ENCODE measurements around the gene TAC3.
"Not testable (repeated sequence)": the region's sequence is repeated elsewhere in the genome, so short reads cannot be mapped to it uniquely, and the experiment has no call there.

The TAC3 gene

DNA sequence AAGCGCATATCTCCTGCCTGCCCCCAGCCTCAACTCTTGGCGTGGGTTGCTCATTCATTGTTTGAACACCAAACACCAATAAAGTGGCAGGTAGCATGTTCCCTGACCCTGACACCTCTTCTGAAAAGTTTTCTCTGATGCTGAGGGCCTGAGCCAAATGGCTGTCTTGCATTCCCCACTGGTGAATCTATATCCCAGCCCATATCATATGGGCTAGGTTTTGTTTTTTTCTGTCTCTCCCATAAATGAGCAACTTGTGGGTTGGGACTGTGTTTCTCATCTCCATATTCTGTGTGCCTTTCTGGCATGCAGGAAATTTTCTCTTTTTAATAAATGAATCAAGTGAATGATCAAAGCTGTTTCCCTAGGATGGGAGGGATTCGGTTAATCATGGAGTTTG, 28.6 kb upstream of the TAC3 start:
- Mint-ChIP-seq H3K4me1 (peaks cover 46% of the 10 kb centered on the region), H3K9me3 (no peaks in the 10 kb centered on the region), H3K4me3 (no peak overlapping the region), H3K27ac (no peak overlapping the region), H3K36me3 (no peaks in the 10 kb centered on the region)
- ATAC-seq (no peak), DNase-seq (ENCODE audit: low spot score in 2 of 2) (no peak)

DNA sequence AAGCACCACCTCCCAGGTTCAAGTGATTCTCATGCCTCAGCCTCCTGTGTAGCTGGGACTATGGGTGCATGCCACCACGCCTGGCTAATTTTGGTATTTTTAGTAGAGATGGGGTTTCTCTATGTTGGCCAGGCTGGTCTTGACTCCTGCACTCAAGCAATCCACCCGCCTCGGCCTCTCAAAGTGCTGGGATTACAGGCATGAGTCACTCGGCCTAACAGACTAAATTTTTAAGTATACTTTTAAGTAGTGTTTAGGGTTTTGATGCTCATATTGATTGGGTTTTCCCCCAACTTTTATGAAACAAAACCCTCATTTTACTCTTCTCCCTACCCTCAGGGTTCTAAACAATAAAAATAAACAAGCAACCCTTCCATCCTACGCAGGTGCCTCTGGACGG, 28.1 kb upstream of the TAC3 start:
- H3K36me3 Mint-ChIP-seq = no peaks in the 10 kb centered on the region
- H3K27ac Mint-ChIP-seq = no peak overlapping the region
- no peak for ATAC-seq
- H3K4me3 Mint-ChIP-seq = no peak overlapping the region
- peaks cover 45% of the 10 kb centered on the region for H3K4me1 Mint-ChIP-seq
- DNase-seq (ENCODE audit: low spot score in 2 of 2) = no peak
- H3K9me3 Mint-ChIP-seq = no peaks in the 10 kb centered on the region

DNA sequence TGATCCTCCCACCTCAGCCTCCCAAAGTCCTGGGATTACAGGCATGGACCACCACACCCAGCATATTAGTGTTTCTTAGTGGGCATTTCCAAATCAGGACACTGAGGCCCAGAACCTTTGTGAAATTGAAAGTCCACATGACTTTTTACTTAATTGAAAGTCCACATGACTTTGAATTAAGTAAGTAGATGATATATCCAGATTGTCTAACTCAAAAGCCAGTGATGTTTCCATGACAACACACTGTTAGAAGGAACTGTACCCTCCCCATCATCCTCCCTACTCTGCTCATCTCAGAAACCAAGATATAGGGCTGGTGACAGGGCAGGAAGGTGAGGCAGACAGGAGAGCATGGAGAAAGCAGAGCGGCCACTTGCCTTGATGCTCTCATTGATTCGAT, 26.4 kb upstream of the TAC3 start:
- Mint-ChIP-seq H3K9me3 (no peaks in the 10 kb centered on the region), H3K27ac (no peak overlapping the region), H3K4me1 (peaks cover 27% of the 10 kb centered on the region), H3K4me3 (no peak overlapping the region), H3K36me3 (no peaks in the 10 kb centered on the region)
- no peak for DNase-seq (ENCODE audit: low spot score in 2 of 2)
- no peak for ATAC-seq

- no peaks in the 10 kb centered on the region for H3K36me3 Mint-ChIP-seq
- ATAC-seq (no peak), DNase-seq (ENCODE audit: low spot score in 2 of 2) (no peak)
- H3K4me3 Mint-ChIP-seq = no peak overlapping the region
- H3K27ac Mint-ChIP-seq = no peak overlapping the region
- H3K9me3 Mint-ChIP-seq = no peaks in the 10 kb centered on the region
- peaks cover 8% of the 10 kb centered on the region for H3K4me1 Mint-ChIP-seq
These were observed 24.4 kb upstream of the TAC3 start for GRCh38 chr12:57040750-57041149.

DNA sequence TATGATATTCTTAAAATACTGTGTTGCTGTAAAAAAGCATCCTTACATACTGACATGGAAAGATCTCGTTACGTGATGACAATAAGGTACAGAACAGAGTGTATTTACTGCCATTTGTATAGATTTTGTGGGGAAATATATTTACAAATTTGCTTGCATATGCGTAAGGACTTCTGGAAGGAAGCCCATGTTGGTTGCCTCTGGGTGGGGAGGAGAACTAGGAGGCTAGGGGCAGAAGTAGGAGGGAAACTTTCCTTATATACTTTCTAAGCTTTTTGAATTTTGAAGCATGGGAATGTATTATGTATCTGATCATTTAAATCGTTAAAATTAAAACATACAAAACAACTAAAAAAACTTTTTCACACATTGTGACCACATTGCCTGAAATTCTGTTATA, 23.9 kb upstream of the TAC3 start:
- no peak for DNase-seq (ENCODE audit: low spot score in 2 of 2)
- Mint-ChIP-seq H3K36me3 (no peaks in the 10 kb centered on the region), H3K4me3 (no peak overlapping the region)

DNA sequence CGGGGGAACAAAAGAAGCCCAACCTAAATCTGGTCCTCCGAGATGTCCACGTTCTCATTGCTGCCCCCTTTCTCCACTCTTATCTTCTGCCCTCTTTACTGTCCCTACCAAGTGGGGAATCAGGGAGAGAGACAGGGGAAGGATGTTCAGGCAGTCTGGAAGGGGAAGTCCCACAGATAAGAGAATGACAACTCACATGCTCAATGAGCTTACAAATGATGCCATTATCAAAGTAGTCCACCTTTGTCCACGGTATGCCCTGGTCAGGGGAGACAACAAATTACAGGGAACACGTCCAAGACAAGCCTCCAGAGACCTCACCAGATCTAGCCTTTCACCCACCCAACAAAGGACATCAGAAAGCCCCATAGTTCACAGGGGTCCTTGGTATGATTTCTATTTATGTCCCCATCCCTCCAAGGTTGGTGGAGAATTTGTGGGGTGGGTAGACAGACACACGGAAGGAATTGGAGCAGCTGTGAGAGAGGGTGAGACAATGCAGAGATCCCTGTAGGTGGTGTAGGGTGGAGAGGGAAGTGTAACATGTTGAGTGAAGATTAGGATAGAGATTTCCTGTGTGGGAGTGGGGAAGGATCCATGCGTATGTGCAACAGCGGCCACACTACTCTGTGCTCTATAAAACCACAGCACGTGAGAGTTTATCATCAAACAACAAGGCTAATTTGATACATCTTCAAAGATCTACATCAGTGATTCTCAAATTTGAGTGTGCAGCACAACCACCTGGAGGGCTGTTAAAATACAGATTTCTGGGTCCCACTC, 22.9 kb upstream of the TAC3 start:
- H3K4me3 Mint-ChIP-seq = no peak overlapping the region

More for the DNA sequence above, 23.9 kb upstream of the TAC3 start:
- Mint-ChIP-seq H3K9me3 (no peaks in the 10 kb centered on the region), H3K27ac (no peak overlapping the region), H3K4me1 (peaks cover 2% of the 10 kb centered on the region)
- no peak for ATAC-seq

DNA sequence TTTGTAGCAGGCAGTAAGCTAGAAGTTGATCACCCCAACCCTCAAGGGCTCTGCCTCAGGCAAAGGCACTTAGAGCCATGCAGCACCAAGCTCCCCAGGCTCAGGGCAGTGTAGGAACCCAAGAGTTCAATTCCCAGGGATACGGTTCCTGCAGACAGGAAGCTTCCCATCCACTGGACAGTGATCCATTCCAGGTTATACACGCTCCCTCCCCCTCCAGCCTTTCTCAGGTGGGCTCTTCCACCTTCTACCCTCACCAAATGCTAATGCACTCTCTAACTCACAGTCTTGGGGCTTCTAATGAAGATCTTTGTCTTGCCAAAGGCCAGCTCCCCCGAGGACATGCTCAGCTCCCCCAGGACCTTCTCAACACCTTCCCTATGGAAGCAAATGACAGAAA, 20.9 kb upstream of the TAC3 start:
- no peak overlapping the region for H3K4me3 Mint-ChIP-seq
- DNase-seq (ENCODE audit: low spot score in 2 of 2) (no peak), ATAC-seq (no peak)
- H3K4me1 Mint-ChIP-seq = no peaks in the 10 kb centered on the region
- no peaks in the 10 kb centered on the region for H3K9me3 Mint-ChIP-seq
- H3K36me3 Mint-ChIP-seq = no peaks in the 10 kb centered on the region
- no peak overlapping the region for H3K27ac Mint-ChIP-seq

More for the DNA sequence above, 22.9 kb upstream of the TAC3 start:
- Mint-ChIP-seq H3K27ac (no peak overlapping the region), H3K4me1 (no peaks in the 10 kb centered on the region), H3K36me3 (no peaks in the 10 kb centered on the region), H3K9me3 (no peaks in the 10 kb centered on the region)
- no peak for ATAC-seq
- DNase-seq (ENCODE audit: low spot score in 2 of 2) = no peak

- Mint-ChIP-seq H3K4me3 (no peak overlapping the region), H3K27ac (no peak overlapping the region), H3K4me1 (peaks cover 19% of the 10 kb centered on the region), H3K9me3 (no peaks in the 10 kb centered on the region), H3K36me3 (no peaks in the 10 kb centered on the region)
- ATAC-seq = no peak
- no peak for DNase-seq (ENCODE audit: low spot score in 2 of 2)
These were observed 17.1 kb upstream of the TAC3 start for GRCh38 chr12:57033431-57033830.

- H3K4me3 Mint-ChIP-seq = no peak overlapping the region
- no peaks in the 10 kb centered on the region for H3K36me3 Mint-ChIP-seq
- H3K27ac Mint-ChIP-seq = peak overlapping the region; percentile 63
- DNase-seq (ENCODE audit: low spot score in 2 of 2) (no peak), ATAC-seq (no peak)
- H3K4me1 Mint-ChIP-seq = peaks cover 31% of the 10 kb centered on the region
- H3K9me3 Mint-ChIP-seq = no peaks in the 10 kb centered on the region
These were observed 15.5 kb upstream of the TAC3 start for GRCh38 chr12:57031789-57032188.

DNA sequence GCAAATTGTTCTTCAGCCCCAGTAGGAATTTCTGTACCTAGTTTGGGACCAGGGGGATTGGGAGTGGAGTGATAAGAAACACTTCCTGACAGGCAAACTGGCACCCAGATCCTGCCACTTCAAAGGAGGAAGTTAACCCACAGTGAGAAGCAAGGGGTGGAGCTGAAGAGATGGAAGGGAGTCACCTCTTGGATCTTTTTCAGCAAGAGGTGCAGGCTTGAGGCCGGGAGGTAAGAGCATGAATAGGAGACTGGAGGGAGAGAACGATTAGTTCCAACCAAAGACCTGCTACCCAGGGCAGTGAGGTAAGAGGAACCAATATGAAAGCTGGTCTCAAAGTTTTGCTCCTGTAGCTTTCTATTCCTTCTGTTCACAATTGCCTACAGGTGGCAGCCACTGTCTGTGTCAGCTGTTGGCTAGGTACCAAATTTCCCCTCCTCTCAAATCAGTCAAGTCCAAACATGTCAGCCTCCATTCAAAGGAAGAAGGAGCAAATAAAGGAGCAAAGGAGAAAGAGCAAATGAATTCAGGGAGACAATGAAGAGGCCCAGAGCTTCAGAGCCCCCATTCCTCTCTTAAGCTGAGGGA, 14.9 kb upstream of the TAC3 start:
- Mint-ChIP-seq H3K9me3 (no peaks in the 10 kb centered on the region), H3K27ac (peak overlapping the region; percentile 63), H3K4me1 (peaks cover 36% of the 10 kb centered on the region), H3K36me3 (no peaks in the 10 kb centered on the region), H3K4me3 (no peak overlapping the region)
- no peak for DNase-seq (ENCODE audit: low spot score in 2 of 2)
- ATAC-seq = peak; percentile 58

- Mint-ChIP-seq H3K27ac (no peak overlapping the region), H3K36me3 (no peaks in the 10 kb centered on the region), H3K9me3 (no peaks in the 10 kb centered on the region), H3K4me3 (no peak overlapping the region), H3K4me1 (peaks cover 40% of the 10 kb centered on the region)
- ATAC-seq (no peak), DNase-seq (ENCODE audit: low spot score in 2 of 2) (no peak)
These were observed 13.1 kb upstream of the TAC3 start for GRCh38 chr12:57029457-57029856.

GRCh38 chr12:57027805-57028153, 11.4 kb upstream of the TAC3 start:
- H3K4me3 Mint-ChIP-seq = no peak overlapping the region
- H3K36me3 Mint-ChIP-seq = no peaks in the 10 kb centered on the region
- peak; percentile 36 for ATAC-seq
- no peaks in the 10 kb centered on the region for H3K9me3 Mint-ChIP-seq
- no peak for DNase-seq (ENCODE audit: low spot score in 2 of 2)
- H3K4me1 Mint-ChIP-seq = peaks cover 40% of the 10 kb centered on the region
- H3K27ac Mint-ChIP-seq = peak overlapping the region; percentile 39

- peaks cover 40% of the 10 kb centered on the region for H3K4me1 Mint-ChIP-seq
- no peaks in the 10 kb centered on the region for H3K9me3 Mint-ChIP-seq
- no peaks in the 10 kb centered on the region for H3K36me3 Mint-ChIP-seq
- ATAC-seq (peak; percentile 19), DNase-seq (ENCODE audit: low spot score in 2 of 2) (no peak)
- H3K27ac Mint-ChIP-seq = peak overlapping the region; percentile 39
- no peak overlapping the region for H3K4me3 Mint-ChIP-seq
These were observed 10.9 kb upstream of the TAC3 start for GRCh38 chr12:57027011-57027804.

GRCh38 chr12:57025196-57025595, 8.9 kb upstream of the TAC3 start:
- Mint-ChIP-seq H3K4me1 (peaks cover 21% of the 10 kb centered on the region), H3K36me3 (no peaks in the 10 kb centered on the region), H3K27ac (no peak overlapping the region), H3K4me3 (no peak overlapping the region), H3K9me3 (no peaks in the 10 kb centered on the region)
- DNase-seq (ENCODE audit: low spot score in 2 of 2) (no peak), ATAC-seq (no peak)

GRCh38 chr12:57022324-57022723, 6.0 kb upstream of the TAC3 start:
- H3K36me3 Mint-ChIP-seq; H3K9me3 Mint-ChIP-seq; H3K27ac Mint-ChIP-seq; H3K4me3 Mint-ChIP-seq; DNase-seq (ENCODE audit: low spot score in 2 of 2); ATAC-seq: not testable (repeated sequence)
- H3K4me1 Mint-ChIP-seq = peaks cover 14% of the 10 kb centered on the region

Measured in stimulated activated effector memory CD8-positive, alpha-beta T cell treated with anti-CD3 and anti-CD28 coated beads, Interleukin-12 subunit alpha, Interleukin-12 subunit beta, amount 100 ng/mL, for 72 hours (primary cell).